NCI-H1694 treated with DMSO at 0.1 percent for 48 hours (cell line): ENCODE measurements around the gene UVSSA.
A peak's percentile ranks its signal among the peaks of the same experiment; 100 is the strongest.

Experiments
- DNase-seq: peaks from one replicate; lab custom pipeline; 2025; lab: John Stamatoyannopoulos, UW

UVSSA gene

GRCh38 chr4:1396806-1397455 is 49.9 kb downstream of the UVSSA start:
- DNase-seq, result no peak

- no peak for DNase-seq
These were observed 51.9 kb downstream of the UVSSA start for GRCh38 chr4:1398681-1399507.

GRCh38 chr4:1399508-1400190 is 52.6 kb downstream of the UVSSA start:
- no peak for DNase-seq

GRCh38 chr4:1400191-1400805 is 53.3 kb downstream of the UVSSA start:
- no peak for DNase-seq

GRCh38 chr4:1400831-1401408 is 53.9 kb downstream of the UVSSA start:
- DNase-seq, result no peak

GRCh38 chr4:1401409-1402020 is 54.5 kb downstream of the UVSSA start:
- no peak for DNase-seq

- DNase-seq, result no peak
These were observed 55.1 kb downstream of the UVSSA start for GRCh38 chr4:1402021-1402515.

- no peak for DNase-seq
These were observed 55.6 kb downstream of the UVSSA start for GRCh38 chr4:1402516-1403091.

- DNase-seq, result no peak
These were observed 56.2 kb downstream of the UVSSA start for GRCh38 chr4:1403177-1403583.

- DNase-seq, result no peak
These were observed 56.9 kb downstream of the UVSSA start for GRCh38 chr4:1403591-1404572.

GRCh38 chr4:1404573-1405253 is 57.7 kb downstream of the UVSSA start:
- no peak for DNase-seq

GRCh38 chr4:1405254-1405635 is 58.2 kb downstream of the UVSSA start:
- no peak for DNase-seq

- no peak for DNase-seq
These were observed 58.8 kb downstream of the UVSSA start for GRCh38 chr4:1405636-1406393.

- no peak for DNase-seq
These were observed 59.5 kb downstream of the UVSSA start, which contains the start of gene NKX1-1 for GRCh38 chr4:1406394-1406980. Gene NKX1-1, minus strand, starts transcription at chr4:1406442. Its CDS starts 0 bp downstream, at chr4:1406442.

- no peak for DNase-seq
These were observed 60.1 kb downstream of the UVSSA start for GRCh38 chr4:1406981-1407656.

GRCh38 chr4:1407657-1408333 is 60.8 kb downstream of the UVSSA start:
- DNase-seq, result peak; percentile 21

- peak; percentile 29 for DNase-seq
These were observed 61.4 kb downstream of the UVSSA start for GRCh38 chr4:1408418-1408817.
